ENCODE results near the gene CLOCK. TPM values are rescaled to one million over a fixed set of nuclear protein-coding genes. Genes with fewer than 3 reads are reported as not detected.
A peak's percentile ranks its signal among the peaks of the same experiment; 100 is the strongest.

CLOCK gene
- total and polyA plus RNA-seq, 9 of the 15 experiments (the other 6 are each of a cell fraction or from before 2014, with no cell fraction given), result 3.7 to 14.4 (median 9.4) TPM

DNA sequence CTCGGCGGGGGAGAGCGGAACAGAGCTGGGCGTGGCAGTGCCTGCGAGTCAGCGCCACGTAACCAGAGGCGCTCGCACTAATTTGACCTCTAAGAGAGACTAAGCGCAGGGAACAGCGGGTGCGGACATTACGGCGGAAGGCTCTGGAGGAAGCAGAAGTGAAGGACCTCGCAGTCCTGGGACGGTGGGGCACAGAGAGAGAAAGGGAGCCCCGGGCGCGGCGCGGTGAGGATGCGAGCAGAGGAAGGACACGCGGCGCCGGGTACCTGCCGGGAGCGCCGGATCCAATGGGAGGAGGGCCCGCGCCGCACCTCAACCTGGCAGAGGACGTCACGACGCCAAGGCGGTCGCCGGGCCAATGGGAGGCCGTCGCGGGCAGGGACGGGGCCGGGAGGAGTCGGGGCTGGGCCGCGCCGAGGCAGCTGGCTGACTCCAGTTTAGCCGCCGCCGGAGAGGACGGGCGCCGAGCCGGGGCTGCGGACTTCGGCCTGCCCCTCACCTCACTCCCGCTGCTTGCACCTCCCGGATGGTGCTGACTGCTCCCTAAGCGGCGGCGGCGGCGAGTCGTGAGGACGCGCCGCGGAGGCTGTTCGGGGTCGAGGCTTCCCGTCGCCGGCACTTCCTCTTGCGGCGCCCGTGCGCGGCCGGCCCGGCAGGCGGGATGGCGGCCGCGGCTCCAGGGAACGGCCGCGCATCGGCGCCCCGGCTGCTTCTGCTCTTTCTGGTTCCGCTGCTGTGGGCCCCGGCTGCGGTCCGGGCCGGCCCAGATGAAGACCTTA, 151.0 kb downstream of the CLOCK start, which contains the start of gene TMEM165 (continued):
- TF ChIP-seq, protein P1, sequence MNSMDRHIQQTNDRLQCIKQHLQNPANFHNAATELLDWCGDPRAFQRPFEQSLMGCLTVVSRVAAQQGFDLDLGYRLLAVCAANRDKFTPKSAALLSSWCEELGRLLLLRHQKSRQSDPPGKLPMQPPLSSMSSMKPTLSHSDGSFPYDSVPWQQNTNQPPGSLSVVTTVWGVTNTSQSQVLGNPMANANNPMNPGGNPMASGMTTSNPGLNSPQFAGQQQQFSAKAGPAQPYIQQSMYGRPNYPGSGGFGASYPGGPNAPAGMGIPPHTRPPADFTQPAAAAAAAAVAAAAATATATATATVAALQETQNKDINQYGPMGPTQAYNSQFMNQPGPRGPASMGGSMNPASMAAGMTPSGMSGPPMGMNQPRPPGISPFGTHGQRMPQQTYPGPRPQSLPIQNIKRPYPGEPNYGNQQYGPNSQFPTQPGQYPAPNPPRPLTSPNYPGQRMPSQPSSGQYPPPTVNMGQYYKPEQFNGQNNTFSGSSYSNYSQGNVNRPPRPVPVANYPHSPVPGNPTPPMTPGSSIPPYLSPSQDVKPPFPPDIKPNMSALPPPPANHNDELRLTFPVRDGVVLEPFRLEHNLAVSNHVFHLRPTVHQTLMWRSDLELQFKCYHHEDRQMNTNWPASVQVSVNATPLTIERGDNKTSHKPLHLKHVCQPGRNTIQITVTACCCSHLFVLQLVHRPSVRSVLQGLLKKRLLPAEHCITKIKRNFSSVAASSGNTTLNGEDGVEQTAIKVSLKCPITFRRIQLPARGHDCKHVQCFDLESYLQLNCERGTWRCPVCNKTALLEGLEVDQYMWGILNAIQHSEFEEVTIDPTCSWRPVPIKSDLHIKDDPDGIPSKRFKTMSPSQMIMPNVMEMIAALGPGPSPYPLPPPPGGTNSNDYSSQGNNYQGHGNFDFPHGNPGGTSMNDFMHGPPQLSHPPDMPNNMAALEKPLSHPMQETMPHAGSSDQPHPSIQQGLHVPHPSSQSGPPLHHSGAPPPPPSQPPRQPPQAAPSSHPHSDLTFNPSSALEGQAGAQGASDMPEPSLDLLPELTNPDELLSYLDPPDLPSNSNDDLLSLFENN (IDR thresholded peaks at IDR 0.05; ENCODE audit: low read depth in 2 of 2, low read length in 2 of 2), result no peak; a peak in 1 of 4 replicates
- no peak; the same call in 1 of the 2 replicates for TF ChIP-seq STAT5A (IDR thresholded peaks at IDR 0.05; ENCODE audit: borderline replicate concordance, low read length)
- no peak; the same call in 1 of the 2 replicates for TF ChIP-seq HMGXB4 (CRISPR knock-in tag; IDR thresholded peaks at IDR 0.05)
- TF ChIP-seq, protein P2, sequence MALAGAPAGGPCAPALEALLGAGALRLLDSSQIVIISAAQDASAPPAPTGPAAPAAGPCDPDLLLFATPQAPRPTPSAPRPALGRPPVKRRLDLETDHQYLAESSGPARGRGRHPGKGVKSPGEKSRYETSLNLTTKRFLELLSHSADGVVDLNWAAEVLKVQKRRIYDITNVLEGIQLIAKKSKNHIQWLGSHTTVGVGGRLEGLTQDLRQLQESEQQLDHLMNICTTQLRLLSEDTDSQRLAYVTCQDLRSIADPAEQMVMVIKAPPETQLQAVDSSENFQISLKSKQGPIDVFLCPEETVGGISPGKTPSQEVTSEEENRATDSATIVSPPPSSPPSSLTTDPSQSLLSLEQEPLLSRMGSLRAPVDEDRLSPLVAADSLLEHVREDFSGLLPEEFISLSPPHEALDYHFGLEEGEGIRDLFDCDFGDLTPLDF (CRISPR knock-in tag; IDR thresholded peaks at IDR 0.05), result 0 out of 2 replicates have a peak, but pooled peaks have one; percentile 48
- TF ChIP-seq GABPB2 (CRISPR knock-in tag; conservative IDR thresholded peaks at IDR 0.05), result no peak
- TF ChIP-seq SP1 (CRISPR knock-in tag; IDR thresholded peaks at IDR 0.05), result peak; percentile 81
- peak; percentile 69 for TF ChIP-seq HNRNPL (IDR thresholded peaks at IDR 0.05; ENCODE audit: low read depth, low read length)
- TF ChIP-seq MTA2 (IDR thresholded peaks at IDR 0.05; ENCODE audit: low read depth), result no peak
- peak in 1 of 2 experiments; percentile 29; a peak in 1 of 4 replicates for TF ChIP-seq TBL1XR1 (IDR thresholded peaks at IDR 0.05; ENCODE audit: low read length in 2 of 2)
- no peak for TF ChIP-seq TAF15 (IDR thresholded peaks at IDR 0.05; ENCODE audit: low read depth, low read length)
- TF ChIP-seq BRD9 (IDR thresholded peaks at IDR 0.05; ENCODE audit: low read depth, partially characterized antibody), result peak; percentile 59
- no peak for TF ChIP-seq YBX1 (IDR thresholded peaks at IDR 0.05)
- TF ChIP-seq MTA3 (IDR thresholded peaks at IDR 0.05; ENCODE audit: borderline replicate concordance), result peak; percentile 85
- TF ChIP-seq HSF4 (CRISPR knock-in tag; IDR thresholded peaks at IDR 0.05; ENCODE audit: borderline replicate concordance), result no peak
- TF ChIP-seq, protein P3, sequence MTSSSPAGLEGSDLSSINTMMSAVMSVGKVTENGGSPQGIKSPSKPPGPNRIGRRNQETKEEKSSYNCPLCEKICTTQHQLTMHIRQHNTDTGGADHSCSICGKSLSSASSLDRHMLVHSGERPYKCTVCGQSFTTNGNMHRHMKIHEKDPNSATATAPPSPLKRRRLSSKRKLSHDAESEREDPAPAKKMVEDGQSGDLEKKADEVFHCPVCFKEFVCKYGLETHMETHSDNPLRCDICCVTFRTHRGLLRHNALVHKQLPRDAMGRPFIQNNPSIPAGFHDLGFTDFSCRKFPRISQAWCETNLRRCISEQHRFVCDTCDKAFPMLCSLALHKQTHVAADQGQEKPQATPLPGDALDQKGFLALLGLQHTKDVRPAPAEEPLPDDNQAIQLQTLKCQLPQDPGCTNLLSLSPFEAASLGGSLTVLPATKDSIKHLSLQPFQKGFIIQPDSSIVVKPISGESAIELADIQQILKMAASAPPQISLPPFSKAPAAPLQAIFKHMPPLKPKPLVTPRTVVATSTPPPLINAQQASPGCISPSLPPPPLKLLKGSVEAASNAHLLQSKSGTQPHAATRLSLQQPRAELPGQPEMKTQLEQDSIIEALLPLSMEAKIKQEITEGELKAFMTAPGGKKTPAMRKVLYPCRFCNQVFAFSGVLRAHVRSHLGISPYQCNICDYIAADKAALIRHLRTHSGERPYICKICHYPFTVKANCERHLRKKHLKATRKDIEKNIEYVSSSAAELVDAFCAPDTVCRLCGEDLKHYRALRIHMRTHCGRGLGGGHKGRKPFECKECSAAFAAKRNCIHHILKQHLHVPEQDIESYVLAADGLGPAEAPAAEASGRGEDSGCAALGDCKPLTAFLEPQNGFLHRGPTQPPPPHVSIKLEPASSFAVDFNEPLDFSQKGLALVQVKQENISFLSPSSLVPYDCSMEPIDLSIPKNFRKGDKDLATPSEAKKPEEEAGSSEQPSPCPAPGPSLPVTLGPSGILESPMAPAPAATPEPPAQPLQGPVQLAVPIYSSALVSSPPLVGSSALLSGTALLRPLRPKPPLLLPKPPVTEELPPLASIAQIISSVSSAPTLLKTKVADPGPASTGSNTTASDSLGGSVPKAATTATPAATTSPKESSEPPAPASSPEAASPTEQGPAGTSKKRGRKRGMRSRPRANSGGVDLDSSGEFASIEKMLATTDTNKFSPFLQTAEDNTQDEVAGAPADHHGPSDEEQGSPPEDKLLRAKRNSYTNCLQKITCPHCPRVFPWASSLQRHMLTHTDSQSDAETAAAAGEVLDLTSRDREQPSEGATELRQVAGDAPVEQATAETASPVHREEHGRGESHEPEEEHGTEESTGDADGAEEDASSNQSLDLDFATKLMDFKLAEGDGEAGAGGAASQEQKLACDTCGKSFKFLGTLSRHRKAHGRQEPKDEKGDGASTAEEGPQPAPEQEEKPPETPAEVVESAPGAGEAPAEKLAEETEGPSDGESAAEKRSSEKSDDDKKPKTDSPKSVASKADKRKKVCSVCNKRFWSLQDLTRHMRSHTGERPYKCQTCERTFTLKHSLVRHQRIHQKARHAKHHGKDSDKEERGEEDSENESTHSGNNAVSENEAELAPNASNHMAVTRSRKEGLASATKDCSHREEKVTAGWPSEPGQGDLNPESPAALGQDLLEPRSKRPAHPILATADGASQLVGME (CRISPR knock-in tag; IDR thresholded peaks at IDR 0.05), result peak; percentile 46; the same call in 1 of the 2 replicates

All from K562 (cell line).